Heart right ventricle (tissue), 16 donors: Measurements from ENCODE around the gene CERS3. TPM values are rescaled to one million over a fixed set of nuclear protein-coding genes. Genes with fewer than 3 reads are reported as not detected.

Experiments used
- ATAC-seq, 8 donors: fragments of 200-7000 bp; cut with Tn5 transposase; one replicate each; pipeline ENCODE4 v1.9.1; 2020; ENCODE audit warnings: mild to moderate bottlenecking in 8 of 8, moderate library complexity in 8 of 8, moderate number of reproducible peaks in 1 of 8
- DNase-seq, 2 donors: peaks; one replicate each; pipeline ENCODE4 v3.0.0-alpha.2; 2020
- H3K27ac ChIP-seq, 10 donors: fragments of 200-600 bp; sonication (generic) in 2 of 10; one replicate each; pipeline versions ENCODE4 v1.5.0 to v1.8.0; 2020 to 2022; ENCODE audit warnings: mild to moderate bottlenecking in 3 of 10
- H3K27me3 ChIP-seq, 7 donors: fragments of 200-600 bp; one replicate each; pipeline ENCODE4 v1.8.0; 2021 to 2022; ENCODE audit warnings: mild to moderate bottlenecking in 2 of 7
- H3K36me3 ChIP-seq, 9 donors: fragments of 200-600 bp; sonication (generic) in 1 of 9; one replicate each; pipeline versions ENCODE4 v1.5.0 to v1.8.0; 2020 to 2022; ENCODE audit warnings: mild to moderate bottlenecking in 2 of 9
- H3K4me1 ChIP-seq, 9 donors: fragments of 200-600 bp; sonication (generic) in 1 of 9; one replicate each; pipeline versions ENCODE4 v1.5.0 to v1.8.0; 2020 to 2022; ENCODE audit warnings: mild to moderate bottlenecking in 4 of 9
- H3K4me3 ChIP-seq, 10 donors: fragments of 200-600 bp; sonication (generic) in 2 of 10; one replicate each; pipeline versions ENCODE4 v1.5.0 to v1.8.0; 2020 to 2022; ENCODE audit warnings: mild to moderate bottlenecking in 7 of 10, moderate library complexity in 2 of 10
- H3K9me3 ChIP-seq, 11 donors: fragments of 200-600 bp in 10 of 11; sonication (generic) in 2 of 11; one replicate each; pipeline versions ENCODE4 v1.5.0 to v1.8.0; 2013 to 2022; ENCODE audit warnings: mild to moderate bottlenecking in 2 of 11, control low read depth in 1 of 11, moderate library complexity in 1 of 11
- CTCF ChIP-seq, 9 donors: fragments of 200-600 bp; sonication (generic) in 2 of 9; IDR thresholded peaks; one replicate each; pipeline versions ENCODE4 v1.5.0 to v1.8.0; 2021 to 2022; ENCODE audit warnings: antibody characterized with exemption in 9 of 9, mild to moderate bottlenecking in 5 of 9, moderate library complexity in 1 of 9
- WGBS, 2 donors: extraction: QIAGEN DNeasy Blood & Tissue Kit; methylation state at CpG; one replicate each; pipeline ENCODE4 v1.1.7; 2013; ENCODE audit warnings: inconsistent platforms in 1 of 2; 5-methylcytosine and 5-hydroxymethylcytosine counted together
- intact Hi-C, 10 donors: fragments of 100-400 bp; cut with DNase I; formaldehyde crosslinking; loops; one replicate each; pipeline versions ENCODE4 v1.11.1 to v1.14.2; 2022
- polyA plus RNA-seq, 2 donors: library from polyadenylated mRNA; stranded (reverse); fragments of 200-250 nt; gene quantifications; one replicate each; pipeline ENCODE4 v1.2.3, GENCODE V29; 2013
- total RNA-seq, 10 donors: library from RNA; stranded (reverse); fragmentation: NEBNext Ultra II Directional in 3 of 10; extraction: Animal tissue kit (Norgen Biotek cat#: 25700) in 3 of 10; gene quantifications; one replicate each; pipeline versions ENCODE4 v1.2.1 to v1.2.4, GENCODE V29; 2021 to 2023
- donor health status: Arrhythmogenic right ventricular cardiomyopathy.
- donor health status: ischemic (EF 13 %, LVEDD 7.1; RV severe dilation, severe dysfunction).
- donor health status: healthy with polysubstance abuse.
- donor health status: DM: no; HTN: yes; CAD: no.
- donor health status: DM: no; HTN: no; CAD: no.
- donor health status: ischemic (EF 25% LVEDD 6.9; RV normal size, moderate dysfunction).
- donor health status: ischemic (EF 25% LVEDD 5.7; RV mildly dilated, moderate dysfunction).
- donor health status: healthy.
- donor health status: DM: yes; HTN: yes; CAD: no.
- donor health status: Ischemic cardiomyopathy.
- donor health status: ischemic (EF 35%, LVEDD 5.7; RV mildly dilated, moderate dysfunction).
- donor health status: nonischemic (EF 11% LVEDD 7.7; RV severe dilation, severe dysfunction).
- donor health status: DM: yes; HTN: yes; CAD: no.
- donor health status: PGD.
- donor health status: ischemic (EF 29% LVEDD 5.4; RV normal size, mild dysfunction).
- donor health status: nonischemic (EF 23%, LVEDD 6.1; RV moderate dilation, normal function).

Gene CERS3
- total and polyA plus RNA-seq, 12 donors, result 0.03 TPM; not detected in 11

GRCh38 chr15:100464888-100465287 lies 63.9 kb downstream of the CERS3 start:
- no peak for DNase-seq
- intact Hi-C loops, result loop anchor here in 1 of 10 donors (10.0 kb wide), 1 partner anchor 230 kb away; no protein-coding TSS in a partner anchor
- Histone ChIP-seq H3K27me3 (no peaks in the 10 kb centered on the region), H3K36me3 (no peaks in the 10 kb centered on the region), H3K4me1 (peaks cover 0 to 10% (median 0%) of the 10 kb centered on the region in 9 donors), H3K27ac (no peak overlapping the region), H3K4me3 (no peak overlapping the region), H3K9me3 (peaks cover 0 to 2% (median 0%) of the 10 kb centered on the region in 11 donors)
- no peak for TF ChIP-seq CTCF (IDR thresholded peaks at IDR 0.05)
- no peak for ATAC-seq
- 41 to 54% methylated on average over 5 of the region's 5 CpGs for WGBS, 2 donors

- Histone ChIP-seq H3K9me3 (peaks cover 0 to 8% (median 0%) of the 10 kb centered on the region in 11 donors), H3K4me3 (no peak overlapping the region), H3K27ac (no peak overlapping the region), H3K36me3 (no peaks in the 10 kb centered on the region), H3K4me1 (peaks cover 0 to 10% (median 0%) of the 10 kb centered on the region in 9 donors), H3K27me3 (no peaks in the 10 kb centered on the region)
- ATAC-seq, result no peak
- WGBS, 2 donors, result 76 to 88% methylated on average over 3 of the region's 3 CpGs
- intact Hi-C loops, result loop anchor here in 1 of 10 donors (10.0 kb wide), 1 partner anchor 229 kb away; no protein-coding TSS in a partner anchor
- no peak for TF ChIP-seq CTCF (IDR thresholded peaks at IDR 0.05)
- no peak for DNase-seq
Measured at GRCh38 chr15:100464256-100464655, 64.5 kb downstream of the CERS3 start.

- no peak for TF ChIP-seq CTCF (IDR thresholded peaks at IDR 0.05)
- intact Hi-C loops, result loop anchor here in 1 of 10 donors (10.0 kb wide), 1 partner anchor 229 kb away; no protein-coding TSS in a partner anchor
Measured at GRCh38 chr15:100463515-100463914, 65.2 kb downstream of the CERS3 start.

GRCh38 chr15:100461049-100461448 lies 67.7 kb downstream of the CERS3 start:
- WGBS, 2 donors, result 20 to 68% methylated on average over 2 of the region's 2 CpGs
- no peak for ATAC-seq
- peaks cover 0 to 38% (median 25%) of the 10 kb centered on the region in 11 donors for H3K9me3 ChIP-seq
- no peak for TF ChIP-seq CTCF (IDR thresholded peaks at IDR 0.05)
- H3K36me3 ChIP-seq, result no peaks in the 10 kb centered on the region
- H3K27ac ChIP-seq, result no peak overlapping the region
- no peak overlapping the region for H3K4me3 ChIP-seq
- no peak for DNase-seq
- intact Hi-C loops, result loop anchor here in 2 of 10 donors (2.0 to 10.0 kb wide), 2 partner anchors 54 to 226 kb away; no protein-coding TSS in a partner anchor
- H3K27me3 ChIP-seq, result no peaks in the 10 kb centered on the region
- H3K4me1 ChIP-seq, result no peaks in the 10 kb centered on the region

More at GRCh38 chr15:100463515-100463914, 65.2 kb downstream of the CERS3 start:
- Histone ChIP-seq H3K9me3 (peaks cover 0 to 14% (median 3%) of the 10 kb centered on the region in 11 donors), H3K4me1 (peaks cover 0 to 7% (median 0%) of the 10 kb centered on the region in 9 donors), H3K27me3 (no peaks in the 10 kb centered on the region), H3K27ac (no peak overlapping the region), H3K36me3 (no peaks in the 10 kb centered on the region), H3K4me3 (no peak overlapping the region)
- WGBS, 2 donors, result 93 to 95% methylated on average over 4 of the region's 4 CpGs
- ATAC-seq (no peak), DNase-seq (no peak)
